Ishikawa (cell line): ENCODE measurements around the gene KRT17.

Experiments used
- CEBPB ChIP-seq: IDR thresholded peaks from 2 replicates; pipeline ENCODE4 v1.6.1; 2012
- CREB1 ChIP-seq: IDR thresholded peaks from 2 replicates; pipeline ENCODE4 v1.6.1; 2012; ENCODE audit warnings: low read depth
- EGR1 ChIP-seq: IDR thresholded peaks from 2 replicates; pipeline ENCODE4 v1.6.1; 2012
- EP300 ChIP-seq: IDR thresholded peaks from 2 replicates; pipeline ENCODE4 v1.6.1; 2012; ENCODE audit warnings: borderline replicate concordance
- FOXM1 ChIP-seq: IDR thresholded peaks from 2 replicates; pipeline ENCODE4 v1.6.1; 2012; ENCODE audit warnings: low read depth, borderline replicate concordance
- MAX ChIP-seq: IDR thresholded peaks from 2 replicates; pipeline ENCODE4 v1.6.1; 2012
- NFIC ChIP-seq: IDR thresholded peaks from 2 replicates; pipeline ENCODE4 v1.6.1; 2012
- RAD21 ChIP-seq: IDR thresholded peaks from 2 replicates; pipeline ENCODE4 v1.6.1; 2012; ENCODE audit warnings: low read depth
- REST ChIP-seq: IDR thresholded peaks from 2 replicates; pipeline ENCODE4 v1.6.1; 2012; ENCODE audit warnings: low read depth, mild to moderate bottlenecking
- TAF1 ChIP-seq: IDR thresholded peaks from 2 replicates; pipeline ENCODE4 v1.6.1; 2012; ENCODE audit warnings: low read depth, mild to moderate bottlenecking
- TCF12 ChIP-seq: IDR thresholded peaks from 2 replicates; pipeline ENCODE4 v1.6.1; 2012; ENCODE audit warnings: low read depth
- TEAD4 ChIP-seq: IDR thresholded peaks from 2 replicates; pipeline ENCODE4 v1.6.1; 2012
- USF1 ChIP-seq: IDR thresholded peaks from 2 replicates; pipeline ENCODE4 v1.6.1; 2012
- YY1 ChIP-seq: IDR thresholded peaks from 2 replicates; pipeline ENCODE4 v1.6.1; 2012; ENCODE audit warnings: low read depth
- ZBTB7A ChIP-seq: IDR thresholded peaks from 2 replicates; pipeline ENCODE4 v1.6.1; 2012; ENCODE audit warnings: low read depth

KRT17 gene

GRCh38 chr17:41633556-41634199 lies 9.3 kb upstream of the KRT17 start:
- no peak for TF ChIP-seq RAD21
- no peak for TF ChIP-seq TCF12
- no peak for TF ChIP-seq TAF1
- no peak for TF ChIP-seq FOXM1
- TF ChIP-seq REST = no peak
- no peak for TF ChIP-seq MAX
- TF ChIP-seq CEBPB = no peak
- no peak for TF ChIP-seq TEAD4
- no peak for TF ChIP-seq EP300
- no peak for TF ChIP-seq NFIC
- TF ChIP-seq USF1 = no peak
- TF ChIP-seq CREB1 = no peak
- TF ChIP-seq ZBTB7A = no peak
- TF ChIP-seq EGR1 = no peak
- no peak for TF ChIP-seq YY1

GRCh38 chr17:41632482-41633105 lies 8.2 kb upstream of the KRT17 start:
- TF ChIP-seq ZBTB7A = no peak
- TF ChIP-seq USF1 = no peak
- no peak for TF ChIP-seq RAD21
- TF ChIP-seq FOXM1 = no peak
- no peak for TF ChIP-seq CREB1
- TF ChIP-seq NFIC = no peak
- no peak for TF ChIP-seq TEAD4
- TF ChIP-seq EP300 = no peak
- no peak for TF ChIP-seq REST
- no peak for TF ChIP-seq TCF12
- TF ChIP-seq YY1 = no peak
- TF ChIP-seq EGR1 = no peak
- TF ChIP-seq TAF1 = no peak
- TF ChIP-seq CEBPB = no peak

- TF ChIP-seq TCF12 = no peak
- TF ChIP-seq MAX = no peak
- TF ChIP-seq TEAD4 = no peak
- TF ChIP-seq EGR1 = no peak
- no peak for TF ChIP-seq RAD21
- TF ChIP-seq USF1 = no peak
- TF ChIP-seq NFIC = no peak
- no peak for TF ChIP-seq YY1
- TF ChIP-seq REST = no peak
- no peak for TF ChIP-seq ZBTB7A
- no peak for TF ChIP-seq FOXM1
- no peak for TF ChIP-seq CEBPB
- no peak for TF ChIP-seq EP300
- no peak for TF ChIP-seq CREB1
- TF ChIP-seq TAF1 = no peak
These were observed 7.5 kb upstream of the KRT17 start for GRCh38 chr17:41631898-41632285.
